Renal cortical epithelial cell (primary cell): ENCODE data around the gene PIK3R6. TPM values are rescaled to one million over a fixed set of nuclear protein-coding genes. Genes with fewer than 3 reads are reported as not detected.
"Not testable (repeated sequence)": the region's sequence is repeated elsewhere in the genome, so short reads cannot be mapped to it uniquely, and the experiment has no call there.

Experiments used
- DNase-seq: peaks from one replicate; pipeline ENCODE4 v3.0.0-alpha.2; 2011; ENCODE audit warnings: low read depth
- total RNA-seq: library from RNA; depleted of rRNA; stranded (reverse); fragments of >200 nt; gene quantifications from 2 replicates; pipeline ENCODE4 v1.2.3, GENCODE V29; 2014

The PIK3R6 gene
- total RNA-seq, 1 donor from 2014 or later: not detected

DNA sequence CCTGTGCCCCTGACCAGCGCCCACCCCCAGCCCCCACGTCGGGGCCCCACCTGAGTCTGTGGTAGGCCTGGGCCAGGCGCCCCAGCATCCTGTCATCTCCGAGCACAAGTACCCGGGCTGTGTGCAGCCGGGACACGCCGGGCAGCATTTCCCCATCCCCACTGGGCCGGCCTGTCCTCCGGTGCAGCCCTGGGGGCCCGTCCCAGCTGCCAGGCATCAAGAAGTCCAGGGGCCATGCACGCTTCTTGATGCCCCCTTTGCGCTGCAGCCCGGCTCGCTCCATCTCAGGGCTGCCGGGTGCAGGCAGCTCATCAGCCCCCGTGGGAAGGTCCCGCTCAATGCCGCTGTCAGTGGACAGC, 39.0 kb downstream of the PIK3R6 start:
- DNase-seq: no peak

DNA sequence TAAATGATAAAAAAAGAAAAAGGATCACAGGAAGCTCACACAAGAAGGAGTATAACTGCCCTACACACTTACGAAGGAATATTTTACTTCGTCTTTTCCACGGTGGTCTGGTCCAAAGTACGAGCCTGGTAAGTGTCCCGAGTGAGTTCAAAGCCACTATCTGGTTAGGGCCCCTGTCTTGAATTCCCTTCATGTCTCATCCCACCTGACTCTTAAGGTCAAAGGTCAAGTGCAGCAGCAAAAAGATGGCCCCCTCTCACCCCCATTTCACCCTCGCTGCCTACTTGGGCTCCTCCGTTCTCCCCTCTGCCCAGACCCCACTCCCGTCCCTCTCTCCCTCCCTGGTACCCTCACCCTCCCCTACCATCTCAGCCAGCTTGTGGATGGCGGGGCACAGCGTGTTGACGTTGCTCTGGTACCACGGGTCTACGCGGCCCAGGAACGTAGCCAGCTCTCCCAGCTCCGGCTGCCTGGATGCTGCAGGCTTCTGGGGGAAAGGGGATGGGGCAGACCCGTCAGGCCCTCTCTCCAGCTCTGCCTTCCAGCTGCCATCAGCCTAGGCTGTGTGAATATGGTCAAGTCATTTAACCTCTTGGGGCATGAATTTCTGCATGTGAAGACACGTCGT, 40.6 kb downstream of the PIK3R6 start:
- DNase-seq: no peak

DNA sequence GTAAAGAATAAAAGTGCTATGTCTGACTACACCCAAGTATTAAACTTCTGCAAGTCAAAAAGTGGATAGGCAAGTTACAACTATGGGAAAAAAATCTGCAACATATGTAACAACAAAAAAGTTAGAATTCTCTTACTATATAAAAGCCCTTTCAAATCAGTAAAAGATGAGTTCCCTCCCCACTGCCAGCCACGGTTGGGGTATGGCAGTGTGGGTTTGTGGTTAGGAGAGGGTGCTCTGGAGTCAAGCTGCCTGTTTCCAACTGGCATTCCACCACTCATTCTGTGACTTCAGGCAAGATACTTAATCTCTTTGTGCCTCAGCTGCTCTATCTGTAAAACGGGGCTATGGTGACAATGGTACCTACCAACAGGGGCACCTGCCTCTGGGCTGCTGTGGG, 41.7 kb downstream of the PIK3R6 start:
- no peak for DNase-seq

DNA sequence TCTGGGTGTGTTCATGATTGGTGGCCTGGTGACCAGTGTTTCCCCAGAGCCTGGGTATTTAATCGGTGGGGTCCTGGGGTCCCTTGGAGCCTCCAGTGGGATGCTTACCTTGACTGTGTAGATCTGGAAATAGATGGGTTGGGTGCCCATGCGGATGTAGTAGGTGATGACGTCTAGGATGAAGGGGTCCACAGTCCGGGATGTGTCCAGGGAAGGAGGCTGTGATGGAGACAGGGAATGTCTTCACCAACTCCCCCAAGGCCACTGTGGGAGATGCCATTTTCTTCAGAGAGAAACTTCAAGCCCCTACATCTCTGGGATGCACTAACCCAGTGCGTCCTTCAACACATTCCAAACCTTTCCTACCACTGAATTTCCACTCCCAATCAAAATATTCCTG, 44.2 kb downstream of the PIK3R6 start:
- DNase-seq: no peak

DNA sequence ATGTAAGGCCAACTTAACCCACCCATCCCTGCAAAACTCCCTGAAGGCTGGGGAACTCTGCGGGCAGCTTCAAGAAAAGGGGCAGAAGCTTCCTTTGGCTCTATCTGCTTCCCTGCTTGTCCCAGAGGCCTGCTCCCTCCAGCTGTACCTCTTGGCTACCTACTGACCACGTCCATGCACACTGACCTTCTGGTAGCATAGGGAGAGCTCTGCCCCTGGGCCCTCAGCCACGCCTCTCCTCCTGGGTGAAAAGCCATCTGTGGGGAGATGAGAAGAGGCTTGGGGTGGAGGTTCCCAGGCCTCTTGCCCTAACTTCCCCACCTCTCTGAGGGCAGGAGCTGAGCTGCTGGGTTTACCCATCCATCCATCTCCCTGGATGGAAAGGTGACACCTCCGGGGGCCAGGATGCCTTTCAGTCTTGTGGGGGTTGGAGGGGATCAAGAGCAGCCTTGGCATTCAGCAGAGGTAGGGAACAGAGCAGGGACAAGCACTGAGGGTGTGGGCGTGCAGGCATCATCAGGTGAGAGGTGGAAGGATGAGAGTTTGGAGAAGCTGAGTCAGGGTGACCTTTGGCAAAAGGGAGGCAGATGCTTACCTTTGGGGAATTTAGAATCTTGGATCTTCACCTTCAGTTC, 45.0 kb downstream of the PIK3R6 start:
- DNase-seq: no peak

DNA sequence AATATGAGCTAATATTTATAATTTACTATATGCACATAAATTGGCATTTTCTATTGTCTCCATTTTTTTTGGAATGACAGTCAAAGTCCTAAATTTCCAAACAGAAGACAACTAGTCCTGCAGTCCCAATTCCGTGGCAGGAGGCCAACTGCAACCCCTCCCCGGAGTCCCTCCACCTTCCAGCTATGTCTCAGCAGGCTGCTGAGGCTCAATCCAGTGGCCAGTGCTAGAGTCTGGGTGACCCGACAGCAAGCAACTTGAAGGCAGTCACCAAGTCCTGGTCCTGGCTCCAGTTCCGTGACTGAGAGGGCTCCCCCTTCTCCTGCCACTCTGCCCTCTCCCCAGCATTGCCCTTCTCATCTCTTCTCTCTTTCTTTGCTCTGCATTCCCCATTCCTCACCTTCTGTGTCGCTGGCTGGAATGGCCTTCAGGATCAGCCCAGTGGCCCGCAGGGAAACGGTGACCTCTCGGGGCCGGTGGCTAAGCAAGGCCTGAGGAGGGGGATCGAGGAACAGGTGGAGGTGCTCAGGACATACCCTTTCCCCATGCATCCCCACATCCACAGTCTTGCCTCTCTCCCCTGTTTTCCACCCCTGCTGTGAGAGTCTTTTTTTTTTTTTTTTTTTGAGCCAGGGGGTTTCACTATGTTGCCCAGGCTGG, 45.9 kb downstream of the PIK3R6 start:
- DNase-seq: no peak

DNA sequence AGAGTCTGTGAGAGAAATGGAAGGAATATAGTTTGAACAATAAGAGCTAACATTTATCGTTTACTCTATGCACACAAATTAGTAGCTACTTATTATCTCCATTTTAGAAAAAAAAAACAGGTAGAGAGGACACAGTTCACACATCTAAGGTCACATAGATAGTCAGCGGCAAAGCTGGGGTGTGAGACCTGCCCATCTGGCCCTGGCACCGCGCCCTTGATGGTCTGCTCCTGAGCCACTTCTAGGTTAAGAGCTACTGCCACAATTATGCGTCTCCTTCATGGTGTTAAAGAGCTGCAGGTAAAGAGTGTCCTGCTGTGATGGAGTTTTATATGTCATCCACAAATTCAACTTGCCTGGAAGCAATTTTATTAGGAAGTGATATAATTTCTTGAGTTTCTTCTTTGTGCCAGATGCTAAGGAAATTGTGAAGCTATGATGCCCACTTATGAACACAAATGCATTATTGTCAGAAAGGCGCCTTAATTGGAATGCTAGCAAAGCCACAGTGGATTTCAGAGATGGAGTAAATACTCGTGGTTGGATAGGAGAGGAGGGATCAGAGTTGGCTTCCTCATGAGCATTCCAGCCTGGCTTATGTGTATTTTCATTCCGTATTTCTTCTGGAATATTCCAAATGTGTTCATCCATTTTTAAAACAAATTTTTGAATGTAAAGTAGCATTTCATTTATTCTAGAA, 47.0 kb downstream of the PIK3R6 start:
- no peak for DNase-seq

DNA sequence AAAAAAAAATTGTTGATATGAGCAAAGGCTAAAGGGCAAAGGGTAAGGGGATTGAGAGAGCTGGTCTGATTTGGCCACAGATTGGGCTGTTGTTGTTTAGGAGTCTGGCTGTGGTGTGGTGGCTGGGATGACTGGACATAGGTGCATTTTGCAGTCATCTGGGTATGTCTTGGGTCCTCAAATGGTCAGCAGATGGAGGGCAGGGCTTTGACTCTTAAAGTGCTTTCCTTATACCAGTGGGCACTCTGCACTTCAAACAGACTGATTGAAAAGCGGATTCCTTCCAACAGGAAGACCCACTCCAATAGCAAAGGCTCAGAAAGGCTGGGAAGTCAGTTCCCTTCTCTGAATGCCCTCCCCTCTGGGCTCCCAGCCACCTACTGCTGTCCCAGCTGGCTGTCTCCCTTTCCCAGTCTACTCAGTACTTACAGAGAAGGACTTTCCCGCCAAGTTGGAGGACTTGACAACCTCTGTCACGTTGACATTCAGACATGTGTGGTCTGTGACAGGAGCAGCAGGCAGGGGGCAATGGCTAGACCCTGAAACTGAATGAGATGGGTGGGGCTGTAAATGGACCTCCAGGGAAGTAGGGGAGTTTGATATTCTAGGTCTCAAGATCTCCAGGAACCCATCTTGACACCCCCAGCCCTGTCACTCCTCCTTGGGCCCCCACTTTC, 48.7 kb downstream of the PIK3R6 start:
- DNase-seq: no peak

DNA sequence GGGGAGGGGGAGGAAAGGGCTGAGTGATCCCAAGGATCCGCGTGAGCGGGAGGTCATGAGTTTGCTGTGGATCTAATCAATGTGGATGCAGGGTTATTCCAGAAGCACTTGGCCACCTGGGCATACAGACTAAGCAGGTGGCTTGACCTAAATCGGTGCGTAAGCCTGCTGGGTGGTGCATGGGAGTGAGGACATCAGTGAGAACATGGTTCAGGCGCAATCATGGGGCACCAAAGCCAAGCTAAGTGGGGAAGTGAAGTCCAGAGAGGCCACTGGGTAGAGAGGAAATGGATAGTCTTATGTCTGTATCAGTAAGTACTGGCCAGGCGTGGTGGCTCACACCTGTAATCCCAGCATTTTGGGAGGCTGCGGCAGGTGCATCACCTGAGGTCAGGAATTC, 49.4 kb downstream of the PIK3R6 start:
- no peak for DNase-seq

DNA sequence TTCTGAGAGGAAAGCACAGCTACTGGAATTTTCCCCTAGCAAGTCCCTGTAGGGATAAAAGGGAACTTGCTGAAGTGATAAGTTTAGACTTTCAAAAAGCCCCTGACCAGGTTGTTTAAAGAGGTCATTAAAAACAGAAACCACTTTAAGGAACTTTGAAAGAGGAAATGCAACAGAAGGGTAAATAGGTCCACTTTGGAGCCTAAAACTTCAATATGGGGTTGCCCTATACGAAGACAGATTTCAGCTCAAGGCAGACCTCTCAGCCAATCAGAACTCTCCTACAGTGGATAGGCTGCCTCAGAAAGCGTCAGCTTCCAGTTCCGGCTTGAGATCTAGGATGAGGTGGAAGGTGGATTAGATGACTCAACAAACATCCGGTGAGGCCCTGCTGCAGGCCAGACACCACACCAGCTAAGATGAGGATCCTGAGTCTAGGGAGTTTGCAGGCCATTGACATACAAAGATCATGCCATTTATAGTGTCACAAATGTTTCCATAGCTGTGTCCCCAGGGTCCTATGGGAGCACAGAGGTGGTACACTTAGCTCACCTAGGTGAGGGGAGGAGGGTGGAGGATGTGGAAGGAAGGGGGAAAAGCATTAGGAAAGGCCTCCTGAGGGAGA, 60.4 kb downstream of the PIK3R6 start:
- DNase-seq: no peak

DNA sequence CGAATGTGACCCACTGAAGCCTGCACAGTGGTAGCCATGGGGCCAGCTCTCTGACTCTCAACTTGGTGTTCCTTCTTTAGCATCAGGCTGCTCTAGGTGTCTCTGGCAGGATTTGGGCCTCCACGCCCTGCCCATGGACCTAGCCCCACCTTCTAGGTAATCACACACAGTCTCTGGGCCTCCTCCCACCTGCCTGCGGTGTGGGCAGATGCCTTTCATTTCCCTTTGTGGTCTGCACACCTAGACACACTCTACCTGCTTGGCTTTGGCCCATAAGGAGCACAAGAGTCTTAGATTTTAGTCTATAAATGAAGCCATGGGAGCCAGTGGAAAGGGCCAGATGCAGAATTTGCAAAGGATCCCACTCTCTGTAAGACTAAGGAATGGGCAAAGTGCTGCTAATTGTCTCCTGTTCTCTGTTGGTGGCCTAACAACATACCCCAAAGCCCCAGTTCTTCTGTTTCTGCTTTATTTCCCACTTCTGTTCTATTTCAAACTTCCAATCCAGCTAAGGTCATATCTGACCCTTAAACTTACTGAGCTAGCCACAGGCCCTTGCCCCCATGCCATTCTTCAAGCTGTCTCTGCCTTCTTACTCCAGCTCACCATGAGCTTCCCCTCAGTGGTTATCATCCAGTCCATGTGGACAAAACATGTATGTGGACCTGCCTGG, 61.1 kb downstream of the PIK3R6 start:
- no peak for DNase-seq

DNA sequence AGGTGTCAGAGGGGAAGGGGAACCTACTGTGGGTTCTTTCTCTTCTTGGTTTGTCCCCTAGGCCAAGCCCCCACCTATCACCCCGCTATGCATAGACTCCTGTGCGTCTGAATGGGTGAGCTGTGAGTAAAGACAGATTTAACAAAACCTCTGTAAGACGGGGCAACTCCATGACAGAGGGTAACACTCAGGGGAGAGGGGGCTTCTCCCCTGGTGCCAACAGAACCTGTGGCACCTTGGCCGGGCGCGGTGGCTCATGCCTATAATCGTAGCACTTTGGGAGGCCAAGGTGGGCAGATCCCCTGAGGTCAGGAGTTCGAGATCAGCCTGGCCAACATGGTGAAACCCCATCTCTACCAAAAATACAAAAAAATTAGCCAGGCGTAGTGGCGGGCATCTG, 62.1 kb downstream of the PIK3R6 start:
- not testable (repeated sequence) for DNase-seq

DNA sequence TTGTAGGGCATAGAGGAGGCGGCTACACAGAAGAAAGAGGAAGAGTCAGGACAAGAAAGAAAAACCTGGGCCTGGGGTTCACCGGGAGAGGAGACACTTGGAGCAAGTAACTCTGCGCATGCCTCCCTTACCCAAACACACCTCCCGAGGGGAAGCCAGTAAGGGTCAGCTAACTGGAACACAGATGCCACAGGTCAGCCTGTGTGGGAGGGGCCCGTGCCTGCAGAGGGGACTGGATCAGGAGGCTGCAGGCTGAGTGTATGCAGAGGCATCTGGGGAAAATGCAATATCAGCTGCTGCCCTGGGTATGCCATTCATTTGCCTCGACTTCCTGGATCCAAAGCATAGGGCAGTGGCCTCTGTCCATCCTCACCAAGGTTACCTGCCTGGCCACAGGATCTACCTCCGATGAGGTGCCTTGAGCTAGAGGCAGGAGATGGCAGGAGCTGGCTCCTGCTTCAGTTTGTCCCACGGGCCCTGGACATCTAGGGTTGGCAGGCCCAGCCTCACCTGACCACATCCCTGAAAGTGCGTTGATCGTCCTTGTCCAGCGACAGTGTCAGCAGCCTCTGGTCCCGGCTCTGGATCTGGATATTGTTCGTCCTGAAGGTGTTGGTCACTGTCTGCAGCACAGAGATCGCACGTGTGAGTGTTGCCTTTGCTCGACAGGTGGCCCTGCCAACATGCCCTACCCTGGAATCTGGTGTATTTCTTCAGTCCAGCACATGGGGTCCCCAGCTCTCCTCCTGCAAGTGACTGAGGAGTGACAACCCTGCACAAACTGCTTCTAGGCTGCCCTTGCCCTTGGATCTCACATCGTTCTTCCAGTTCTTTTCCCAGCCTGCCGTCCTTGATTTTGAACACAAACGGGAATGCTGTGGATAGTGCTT, 63.7 kb downstream of the PIK3R6 start:
- DNase-seq: no peak

DNA sequence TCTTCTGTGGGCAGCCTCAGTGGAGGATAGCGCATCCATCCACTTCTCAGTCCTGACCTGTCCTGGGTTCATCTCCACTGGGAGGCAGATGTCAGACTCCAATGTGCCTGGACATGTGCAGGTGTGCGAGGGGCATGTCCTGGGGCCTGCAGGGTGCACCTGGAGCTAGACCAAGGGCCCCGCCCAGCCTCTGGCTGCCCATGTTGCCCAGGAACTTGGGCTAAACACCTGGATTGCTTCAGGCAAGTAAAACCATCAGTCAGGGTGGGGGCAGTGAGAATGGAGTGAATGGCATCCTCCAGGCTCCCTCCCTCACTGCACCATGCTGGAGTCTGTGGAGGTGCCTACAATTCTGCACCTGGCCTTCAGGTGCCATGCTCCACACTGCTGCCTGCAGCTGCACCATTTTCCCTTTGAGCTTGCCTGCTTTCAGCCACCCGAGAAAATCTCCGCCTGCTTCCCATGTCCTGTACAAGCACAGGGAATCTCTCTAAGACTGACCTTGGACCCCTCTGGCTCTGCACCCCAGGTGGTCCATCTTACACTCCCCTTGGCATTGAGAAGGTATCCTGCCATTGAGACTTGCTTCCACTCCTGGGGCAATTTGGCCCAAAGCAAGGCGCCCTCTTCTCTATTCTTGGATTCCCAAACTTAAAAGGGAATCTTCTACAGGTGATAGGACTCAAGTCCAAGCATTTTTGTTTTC, 66.2 kb downstream of the PIK3R6 start:
- no peak for DNase-seq

DNA sequence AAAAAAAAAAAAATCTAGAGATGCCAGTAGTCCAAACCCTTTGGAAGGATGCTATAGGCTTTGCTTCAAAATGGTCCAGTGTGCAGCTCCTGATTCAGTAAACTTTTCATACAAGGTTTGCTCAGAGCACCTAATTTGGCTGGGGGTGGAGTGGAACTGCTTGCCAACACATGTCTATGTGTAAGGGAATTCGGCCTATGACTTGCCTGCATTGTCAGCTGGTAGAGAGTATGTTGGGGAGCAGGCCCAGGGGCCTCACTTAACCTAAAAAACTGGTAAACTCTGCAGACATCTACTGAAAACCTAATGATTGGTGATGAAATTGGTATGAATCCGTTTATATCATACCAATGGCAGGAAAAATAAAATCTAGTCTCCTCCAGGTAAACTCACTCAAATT, 66.8 kb downstream of the PIK3R6 start:
- no peak for DNase-seq

DNA sequence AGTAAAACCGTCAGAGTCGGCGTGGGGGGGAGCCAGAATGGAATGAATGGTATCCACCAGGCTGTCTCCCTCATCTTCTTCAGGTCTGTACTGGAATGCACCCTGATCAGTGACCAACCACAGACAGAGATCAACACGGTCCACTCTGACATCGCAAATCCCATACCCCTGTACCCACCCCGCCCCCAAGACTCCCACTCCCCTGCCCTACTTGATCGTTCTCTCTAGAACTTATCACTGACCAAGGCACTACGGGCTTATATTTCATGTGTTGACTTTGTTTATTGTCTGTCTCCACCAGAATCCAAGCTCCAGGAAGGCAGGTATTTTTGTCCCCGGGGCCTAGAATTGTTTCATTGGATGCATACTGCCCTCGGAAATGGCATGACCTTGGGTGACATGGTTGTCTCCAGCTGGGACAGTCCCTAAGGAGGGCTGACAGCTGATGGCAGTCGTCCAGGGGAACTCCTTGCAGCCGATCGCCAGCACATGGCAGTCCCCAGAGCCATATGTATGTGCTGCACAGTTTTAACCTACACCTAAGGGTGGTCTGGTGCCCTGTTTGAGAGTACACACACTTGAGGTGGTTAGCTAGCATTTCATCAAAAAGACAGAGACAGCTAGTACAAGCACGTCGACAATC, 67.8 kb downstream of the PIK3R6 start:
- no peak for DNase-seq

DNA sequence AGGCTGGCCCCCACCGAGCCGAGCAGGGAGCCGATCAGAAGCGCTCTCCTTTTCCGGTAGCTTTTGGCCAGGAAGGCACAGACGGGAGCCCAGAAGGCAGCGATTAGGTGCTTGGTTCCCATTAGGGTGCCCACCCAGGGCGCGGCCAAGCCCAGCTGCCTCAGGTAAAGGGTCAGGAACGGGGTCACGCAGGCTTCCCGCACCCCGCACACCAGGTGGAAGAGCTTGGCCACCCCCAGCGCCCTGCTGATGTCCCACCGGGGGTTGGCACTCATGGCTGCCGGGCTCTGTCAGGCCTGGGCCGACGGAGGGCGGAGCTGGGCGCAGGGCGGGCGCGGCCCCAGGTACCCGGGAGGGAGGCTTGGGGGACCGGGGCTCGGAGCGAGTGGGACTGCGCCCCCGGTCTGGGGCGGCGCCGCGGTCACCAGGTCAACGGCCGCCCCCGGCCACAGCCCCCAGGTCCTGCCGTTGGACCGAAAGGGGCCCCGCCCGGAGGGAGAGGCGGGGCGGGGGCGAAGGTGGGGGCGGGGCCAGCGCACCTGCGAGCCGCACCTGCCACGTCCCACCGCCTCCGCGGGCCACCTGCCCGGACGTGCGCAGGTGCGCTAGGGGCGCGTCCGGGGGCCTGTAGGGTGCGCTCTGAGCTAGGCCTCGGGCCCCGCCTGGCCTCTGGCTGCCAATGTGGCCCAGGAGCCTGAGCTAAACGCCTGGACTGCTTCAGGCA, 68.5 kb downstream of the PIK3R6 start, which contains the start of gene MFSD6L:
Gene MFSD6L (minus strand): TSS at position 520 of the 724 bp plus-strand sequence. CDS start 245 bp downstream, at position 275.
- no peak for DNase-seq

DNA sequence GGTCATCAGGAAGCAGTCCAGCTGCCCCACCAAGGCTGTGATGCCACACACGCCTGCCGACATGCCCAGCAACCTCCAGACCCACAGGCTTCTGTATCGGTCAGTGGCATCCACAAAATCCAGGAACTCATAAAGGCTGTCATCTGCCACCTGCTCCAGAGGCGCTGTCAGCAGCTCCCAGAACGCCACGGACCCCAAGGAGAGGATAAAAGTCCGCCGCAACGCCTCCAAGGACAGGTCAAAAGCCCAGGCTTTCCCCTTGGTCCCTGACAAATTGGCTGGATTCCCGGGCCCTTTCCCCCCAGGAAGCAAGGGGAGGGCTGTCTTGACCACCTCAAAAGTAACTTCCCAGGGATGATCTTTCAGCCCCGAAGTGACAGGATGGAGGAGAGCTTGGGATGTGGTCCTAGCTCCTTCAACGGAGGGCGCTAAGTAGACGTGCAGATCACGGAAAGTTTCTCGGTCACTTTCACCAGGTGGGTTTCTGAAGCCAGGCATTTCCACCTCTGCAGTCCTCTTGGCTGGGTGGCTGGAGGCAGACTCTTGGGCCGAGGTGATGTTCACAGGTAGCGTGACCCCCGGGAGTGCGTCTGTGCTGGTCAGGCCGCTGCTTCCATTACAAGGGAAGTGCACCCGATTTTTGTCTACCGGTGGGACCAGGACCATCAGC, 69.2 kb downstream of the PIK3R6 start:
- no peak for DNase-seq
